Measurements from ENCODE around the gene CFAP161.
A peak's percentile ranks its signal among the peaks of the same experiment; 100 is the strongest.
"Not testable (repeated sequence)": the region's sequence is repeated elsewhere in the genome, so short reads cannot be mapped to it uniquely, and the experiment has no call there.

The CFAP161 gene

GRCh38 chr15:81152799-81153198, 18.7 kb downstream of the CFAP161 start:
- Mint-ChIP-seq H3K36me3 (ENCODE audit: low read depth) (no peaks in the 10 kb centered on the region), H3K9me3 (no peaks in the 10 kb centered on the region), H3K27me3 (ENCODE audit: low read depth) (peaks cover 12% of the 10 kb centered on the region), H3K27ac (no peak overlapping the region), H3K4me3 (no peak overlapping the region), H3K4me1 (peaks cover 5% of the 10 kb centered on the region)
- TF ChIP-seq CTCF (IDR thresholded peaks at IDR 0.05; ENCODE audit: unreplicated experiment in 3 of 3), result no peak

GRCh38 chr15:81155375-81156218, 21.5 kb downstream of the CFAP161 start:
- Mint-ChIP-seq H3K4me3 (no peak overlapping the region), H3K27me3 (ENCODE audit: low read depth) (peaks cover 7% of the 10 kb centered on the region), H3K36me3 (ENCODE audit: low read depth) (no peaks in the 10 kb centered on the region), H3K4me1 (peaks cover 9% of the 10 kb centered on the region), H3K27ac (peak overlapping the region in 1 of 3 experiments; percentile 2), H3K9me3 (no peaks in the 10 kb centered on the region)
- TF ChIP-seq CTCF (IDR thresholded peaks at IDR 0.05; ENCODE audit: unreplicated experiment in 3 of 3), result peak; percentile 59 to 62 (median 60)

- no peak overlapping the region for H3K27ac Mint-ChIP-seq
- peaks cover 14% of the 10 kb centered on the region for H3K4me1 Mint-ChIP-seq
- TF ChIP-seq CTCF (IDR thresholded peaks at IDR 0.05; ENCODE audit: unreplicated experiment in 3 of 3), result no peak
- H3K27me3 Mint-ChIP-seq (ENCODE audit: low read depth), result peaks cover 5% of the 10 kb centered on the region
- no peaks in the 10 kb centered on the region for H3K9me3 Mint-ChIP-seq
- H3K4me3 Mint-ChIP-seq, result no peak overlapping the region
- H3K36me3 Mint-ChIP-seq (ENCODE audit: low read depth), result no peaks in the 10 kb centered on the region
Observed at GRCh38 chr15:81156324-81156723, 22.3 kb downstream of the CFAP161 start.

- TF ChIP-seq CTCF (IDR thresholded peaks at IDR 0.05; ENCODE audit: unreplicated experiment in 3 of 3), result no peak
- Mint-ChIP-seq H3K4me3 (no peak overlapping the region), H3K4me1 (peaks cover 23% of the 10 kb centered on the region), H3K9me3 (no peaks in the 10 kb centered on the region), H3K36me3 (ENCODE audit: low read depth) (no peaks in the 10 kb centered on the region), H3K27me3 (ENCODE audit: low read depth) (no peaks in the 10 kb centered on the region), H3K27ac (no peak overlapping the region)
Observed at GRCh38 chr15:81157195-81157938, 23.3 kb downstream of the CFAP161 start.

GRCh38 chr15:81157939-81158223, 23.8 kb downstream of the CFAP161 start:
- no peaks in the 10 kb centered on the region for H3K36me3 Mint-ChIP-seq (ENCODE audit: low read depth)
- H3K9me3 Mint-ChIP-seq, result no peaks in the 10 kb centered on the region
- H3K27me3 Mint-ChIP-seq (ENCODE audit: low read depth), result no peaks in the 10 kb centered on the region
- no peak overlapping the region for H3K27ac Mint-ChIP-seq
- no peak for TF ChIP-seq CTCF (IDR thresholded peaks at IDR 0.05; ENCODE audit: unreplicated experiment in 3 of 3)
- H3K4me3 Mint-ChIP-seq, result no peak overlapping the region
- peaks cover 27% of the 10 kb centered on the region for H3K4me1 Mint-ChIP-seq

- not testable (repeated sequence) for H3K4me3 Mint-ChIP-seq; H3K36me3 Mint-ChIP-seq (ENCODE audit: low read depth); H3K27ac Mint-ChIP-seq; H3K27me3 Mint-ChIP-seq (ENCODE audit: low read depth); H3K9me3 Mint-ChIP-seq
- peaks cover 27% of the 10 kb centered on the region for H3K4me1 Mint-ChIP-seq
Observed at GRCh38 chr15:81158561-81158960, 24.5 kb downstream of the CFAP161 start.

Data from nephron (organoid).